Activated T-helper 1 cell treated with anti-CD3 and anti-CD28 coated beads, Interleukin-12 subunit alpha, Interleukin-12 subunit beta, Interleukin-2, Interleukin-4 antibody, amounts not matched to agents 30 ng/mL and 10 ng/mL and 1 ng/mL, durations not matched to agents 14 hours and 24 hours and 36 hours (primary cell): ENCODE data around the gene ZNF41. TPM values are rescaled to one million over a fixed set of nuclear protein-coding genes. Genes with fewer than 3 reads are reported as not detected.

Experiments used
- DNase-seq: peaks from one replicate; pipeline ENCODE4 v3.0.0; 2021; ENCODE audit warnings: low spot score
- H3K27ac Mint-ChIP-seq: one replicate; pipeline ENCODE4 v1.8.0; 2021; ENCODE audit warnings: mild to moderate bottlenecking, mixed read lengths
- H3K27me3 Mint-ChIP-seq: one replicate; pipeline ENCODE4 v1.8.0; 2022; ENCODE audit warnings: mild to moderate bottlenecking, moderate library complexity, mixed read lengths; ENCODE audit not compliant: insufficient read depth
- H3K36me3 Mint-ChIP-seq: one replicate; pipeline ENCODE4 v1.8.0; 2021; ENCODE audit warnings: low read depth, mixed read lengths
- H3K4me1 Mint-ChIP-seq: one replicate; pipeline ENCODE4 v1.8.0; 2021; ENCODE audit warnings: low read depth, mixed read lengths
- H3K4me3 Mint-ChIP-seq: one replicate; pipeline ENCODE4 v1.8.0; 2021; ENCODE audit warnings: mild to moderate bottlenecking, moderate library complexity, mixed read lengths
- H3K9me3 Mint-ChIP-seq: one replicate; pipeline ENCODE4 v1.8.0; 2021; ENCODE audit warnings: mixed read lengths
- intact Hi-C: fragments of 100-400 bp; cut with micrococcal nuclease; formaldehyde crosslinking; loops from one replicate; pipeline ENCODE4 v1.15.1; 2024
- total RNA-seq: library from RNA; stranded (reverse); gene quantifications from 2 replicates; pipeline ENCODE4 v1.2.3, GENCODE V29; 2022

Gene ZNF41
- total RNA-seq, 1 donor from 2014 or later: 10.7 TPM

DNA sequence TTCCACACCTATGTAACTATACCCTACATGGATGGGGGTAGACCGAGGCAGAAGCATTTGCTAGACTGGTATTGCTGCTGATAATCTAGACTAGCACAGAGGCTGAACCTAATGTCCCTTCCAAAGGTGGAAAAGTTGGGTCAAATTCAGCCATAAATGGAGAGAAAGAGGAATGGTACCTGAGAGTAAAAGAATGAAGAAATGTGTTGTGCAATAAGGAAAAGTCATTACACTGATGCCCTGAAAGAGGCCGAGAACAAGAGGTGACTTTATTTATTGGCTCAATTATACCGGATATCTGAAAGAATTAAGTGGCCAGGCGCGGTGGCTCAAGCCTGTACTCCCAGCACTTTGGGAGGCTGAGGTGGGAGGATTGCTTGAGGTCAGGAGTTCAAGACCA is 52.1 kb downstream of the ZNF41 start:
- no peaks in the 10 kb centered on the region for H3K27me3 Mint-ChIP-seq
- DNase-seq: no peak
- no peak overlapping the region for H3K4me3 Mint-ChIP-seq
- H3K36me3 Mint-ChIP-seq: no peaks in the 10 kb centered on the region
- no peaks in the 10 kb centered on the region for H3K4me1 Mint-ChIP-seq
- H3K9me3 Mint-ChIP-seq: peaks cover 17% of the 10 kb centered on the region
- intact Hi-C loops: no loop called here
- no peak overlapping the region for H3K27ac Mint-ChIP-seq

DNA sequence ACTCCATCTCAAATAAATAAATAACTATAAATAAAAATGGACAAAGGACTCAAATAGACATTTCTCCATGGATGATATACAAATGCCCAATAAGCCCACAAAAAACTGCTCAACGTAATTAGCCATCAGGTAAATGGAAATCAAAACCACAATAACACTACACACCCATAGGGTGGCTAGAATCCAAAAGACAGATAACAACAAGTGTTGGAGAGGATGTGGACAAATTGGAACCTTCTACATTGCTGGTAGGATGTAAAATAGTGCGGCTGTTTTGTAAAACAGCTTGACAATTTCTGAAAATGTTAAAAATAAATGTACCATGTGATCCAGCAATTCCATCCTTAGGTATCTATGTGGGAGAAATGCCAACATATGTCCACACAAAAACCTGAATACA is 60.6 kb downstream of the ZNF41 start:
- intact Hi-C loops: no loop called here
- H3K9me3 Mint-ChIP-seq: peaks cover 43% of the 10 kb centered on the region
- no peak overlapping the region for H3K4me3 Mint-ChIP-seq
- H3K27ac Mint-ChIP-seq: no peak overlapping the region
- H3K4me1 Mint-ChIP-seq: no peaks in the 10 kb centered on the region
- H3K36me3 Mint-ChIP-seq: no peaks in the 10 kb centered on the region
- no peak for DNase-seq
- H3K27me3 Mint-ChIP-seq: no peaks in the 10 kb centered on the region

GRCh38 chrX:47420962-47421361 is 62.1 kb downstream of the ZNF41 start:
- DNase-seq: no peak
- no peaks in the 10 kb centered on the region for H3K4me1 Mint-ChIP-seq
- no peak overlapping the region for H3K27ac Mint-ChIP-seq
- no peak overlapping the region for H3K4me3 Mint-ChIP-seq
- H3K27me3 Mint-ChIP-seq: no peaks in the 10 kb centered on the region
- H3K36me3 Mint-ChIP-seq: no peaks in the 10 kb centered on the region
- H3K9me3 Mint-ChIP-seq: peaks cover 36% of the 10 kb centered on the region
- intact Hi-C loops: no loop called here

DNA sequence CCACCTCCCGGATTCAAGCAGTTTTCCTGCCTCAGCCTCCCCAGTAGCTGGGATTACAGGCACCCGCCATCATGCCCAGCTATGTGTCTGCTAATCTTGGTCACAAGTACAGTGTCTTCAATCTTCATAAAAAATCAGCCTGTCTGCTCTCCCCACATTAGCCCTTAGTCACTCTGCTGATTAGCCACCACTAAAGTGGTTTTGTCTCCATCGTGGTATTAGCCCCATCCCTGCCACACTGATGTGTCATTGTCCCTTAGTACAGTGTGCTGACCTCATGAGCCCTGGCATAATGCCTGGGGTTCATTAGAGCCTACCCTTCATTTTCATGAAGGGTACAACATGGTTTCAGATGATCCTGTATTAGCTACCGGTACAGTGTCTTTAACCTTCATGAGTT is 62.8 kb downstream of the ZNF41 start:
- no peak overlapping the region for H3K27ac Mint-ChIP-seq
- no peaks in the 10 kb centered on the region for H3K36me3 Mint-ChIP-seq
- H3K4me1 Mint-ChIP-seq: no peaks in the 10 kb centered on the region
- peaks cover 36% of the 10 kb centered on the region for H3K9me3 Mint-ChIP-seq
- intact Hi-C loops: no loop called here
- no peak overlapping the region for H3K4me3 Mint-ChIP-seq
- DNase-seq: no peak
- no peaks in the 10 kb centered on the region for H3K27me3 Mint-ChIP-seq

GRCh38 chrX:47413179-47413594 is 69.8 kb downstream of the ZNF41 start:
- intact Hi-C loops: no loop called here
- peaks cover 32% of the 10 kb centered on the region for H3K9me3 Mint-ChIP-seq
- no peak overlapping the region for H3K27ac Mint-ChIP-seq
- H3K4me1 Mint-ChIP-seq: no peaks in the 10 kb centered on the region
- no peak for DNase-seq
- peaks cover 6% of the 10 kb centered on the region for H3K36me3 Mint-ChIP-seq
- H3K4me3 Mint-ChIP-seq: no peak overlapping the region
- H3K27me3 Mint-ChIP-seq: no peaks in the 10 kb centered on the region

Other genes with a start within 250 kb of the ZNF41 start
- gene ZNF157, start 112.6 kb downstream of the ZNF41 start, total RNA-seq: 0.34 and 0.49 TPM in 2 replicates
- 75.9 and 84.4 TPM in 2 replicates for gene ARAF, start 78.0 kb upstream of the ZNF41 start, total RNA-seq
- gene TIMP1, start 99.2 kb upstream of the ZNF41 start, total RNA-seq: 61.7 and 70.1 TPM in 2 replicates
- 0.21 and 0.22 TPM in 2 replicates for gene SYN1, start 136.6 kb upstream of the ZNF41 start, total RNA-seq
- 2.3 and 4.9 TPM in 2 replicates for gene CFP, start 146.7 kb upstream of the ZNF41 start, total RNA-seq
- 99.3 TPM in 2 replicates for gene ELK1, start 167.3 kb upstream of the ZNF41 start, total RNA-seq
- gene UXT, start 176.0 kb upstream of the ZNF41 start, total RNA-seq: 163 and 173 TPM in 2 replicates